Femur (tissue), 1 donor: ENCODE results near the gene HOXA10.

Experiments used
- DNase-seq: peaks from one replicate; pipeline ENCODE4 v3.0.0-alpha.2; 2017

The HOXA10 gene

GRCh38 chr7:27165089-27165995 is 8.8 kb downstream of the HOXA10 start, which contains the start of gene HOXA9:
Gene HOXA9, minus strand, starts transcription at chr7:27165537. Its CDS starts 80 bp downstream, at chr7:27165457.
- peak; percentile 93 for DNase-seq

GRCh38 chr7:27164367-27165088 is 9.6 kb downstream of the HOXA10 start:
- DNase-seq: peak; percentile 73

- no peak for DNase-seq
These were observed 10.1 kb downstream of the HOXA10 start for GRCh38 chr7:27164045-27164366.

- no peak for DNase-seq
These were observed 10.7 kb downstream of the HOXA10 start for GRCh38 chr7:27163288-27164044.

GRCh38 chr7:27162561-27163287 is 11.4 kb downstream of the HOXA10 start:
- DNase-seq: no peak

- peak; percentile 55 for DNase-seq
These were observed 12.2 kb downstream of the HOXA10 start for GRCh38 chr7:27161721-27162560.

GRCh38 chr7:27161214-27161720 is 12.9 kb downstream of the HOXA10 start:
- DNase-seq: peak; percentile 71

- peak; percentile 95 for DNase-seq
These were observed 13.4 kb downstream of the HOXA10 start for GRCh38 chr7:27160546-27161213.

GRCh38 chr7:27160145-27160545 is 14.0 kb downstream of the HOXA10 start:
- peak; percentile 60 for DNase-seq

GRCh38 chr7:27159266-27160144 is 14.6 kb downstream of the HOXA10 start:
- peak; percentile 17 for DNase-seq

- peak; percentile 23 for DNase-seq
These were observed 15.5 kb downstream of the HOXA10 start for GRCh38 chr7:27158436-27159265.

- peak; percentile 22 for DNase-seq
These were observed 16.3 kb downstream of the HOXA10 start for GRCh38 chr7:27157702-27158431.

GRCh38 chr7:27156916-27157701 is 17.0 kb downstream of the HOXA10 start:
- DNase-seq: no peak

GRCh38 chr7:27156508-27156898 is 17.6 kb downstream of the HOXA10 start, which contains the start of gene HOXA7:
Gene HOXA7, minus strand, starts transcription at chr7:27156675. Its CDS starts 130 bp downstream, at chr7:27156545.
- peak; percentile 94 for DNase-seq

GRCh38 chr7:27155816-27156507 is 18.2 kb downstream of the HOXA10 start:
- DNase-seq: peak; percentile 63
